GM19193 (cell line): Measurements from ENCODE around the gene NEMP2.

Experiments used
- POLR2A ChIP-seq: IDR thresholded peaks from 4 replicates; pipeline ENCODE4 v1.6.1; 2011; ENCODE audit not compliant: insufficient read depth, insufficient read length; ENCODE audit errors: extremely low read depth

The NEMP2 gene

DNA sequence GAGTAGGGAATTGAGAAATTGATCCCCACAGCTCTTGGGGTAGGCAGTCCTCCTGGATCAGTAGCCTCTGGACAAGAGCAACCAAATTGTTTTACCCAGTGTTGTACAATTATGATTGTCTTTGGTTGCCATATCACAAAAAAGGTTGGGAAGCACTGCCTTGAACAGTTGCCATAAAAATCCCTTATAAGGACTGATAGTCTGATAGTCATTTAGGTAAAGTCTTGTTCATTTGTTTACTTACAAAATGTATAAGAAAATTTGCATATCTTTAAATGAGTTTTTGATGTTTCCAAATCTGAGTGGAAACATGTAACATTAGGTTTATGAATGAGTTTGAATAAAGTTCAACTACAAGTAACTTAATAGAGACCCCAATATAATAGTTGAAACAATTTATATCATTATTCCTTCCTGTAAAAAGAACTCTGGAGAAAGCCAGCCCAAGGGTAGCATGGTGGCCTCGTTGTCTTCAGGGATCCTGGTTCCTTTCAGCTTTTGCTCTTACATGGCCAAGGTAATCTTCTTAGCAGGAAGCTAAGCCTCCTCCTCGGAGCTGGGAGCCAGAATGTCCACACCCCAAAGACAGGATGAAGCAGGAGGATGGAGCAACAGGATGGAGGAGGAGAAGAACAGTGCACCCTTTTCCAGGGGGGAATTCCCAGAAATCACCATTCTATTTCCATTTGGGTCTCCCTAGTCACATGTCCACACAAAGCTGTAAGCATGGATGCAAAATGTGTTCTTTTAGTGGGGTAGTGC is 35.7 kb upstream of the NEMP2 start:
- TF ChIP-seq POLR2A = no peak

DNA sequence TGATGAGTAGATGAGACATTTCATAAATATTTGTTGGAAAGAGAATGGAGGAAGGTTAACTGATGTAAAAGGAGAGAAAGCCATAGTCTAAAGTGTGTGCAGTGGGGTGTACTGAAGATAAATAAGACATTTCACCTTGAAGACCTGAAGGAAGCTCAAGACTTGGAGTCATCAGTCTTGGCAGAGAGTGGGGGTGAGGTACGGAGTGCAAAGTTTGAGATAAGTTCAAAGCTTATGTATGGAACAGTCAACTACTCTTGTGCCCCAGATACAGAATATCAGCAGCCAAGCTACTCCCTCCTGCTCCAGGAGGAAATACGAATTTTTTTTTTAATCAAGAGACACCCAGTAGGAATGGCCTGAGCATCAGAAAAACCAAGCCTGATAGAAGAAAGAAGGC is 30.3 kb upstream of the NEMP2 start:
- TF ChIP-seq POLR2A = no peak

DNA sequence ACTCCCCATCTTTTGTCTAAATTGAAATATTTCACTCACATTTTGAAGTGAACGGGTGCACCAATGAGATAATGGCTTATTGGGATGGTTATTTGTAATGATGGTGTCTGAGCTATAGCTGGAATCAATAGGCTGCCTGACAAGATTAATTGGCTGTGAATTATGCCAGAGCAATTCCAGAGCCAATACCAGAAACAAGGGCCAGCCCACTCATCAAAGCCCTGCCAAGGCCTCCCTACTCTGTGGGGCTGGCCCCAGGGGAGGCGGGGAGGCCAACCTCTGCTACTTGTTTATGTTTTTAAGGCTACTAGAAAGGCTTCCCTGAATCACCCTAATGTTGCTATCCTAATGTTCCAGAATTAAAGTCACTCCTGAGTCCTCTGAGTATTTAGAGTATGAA is 29.1 kb upstream of the NEMP2 start:
- TF ChIP-seq POLR2A = no peak

DNA sequence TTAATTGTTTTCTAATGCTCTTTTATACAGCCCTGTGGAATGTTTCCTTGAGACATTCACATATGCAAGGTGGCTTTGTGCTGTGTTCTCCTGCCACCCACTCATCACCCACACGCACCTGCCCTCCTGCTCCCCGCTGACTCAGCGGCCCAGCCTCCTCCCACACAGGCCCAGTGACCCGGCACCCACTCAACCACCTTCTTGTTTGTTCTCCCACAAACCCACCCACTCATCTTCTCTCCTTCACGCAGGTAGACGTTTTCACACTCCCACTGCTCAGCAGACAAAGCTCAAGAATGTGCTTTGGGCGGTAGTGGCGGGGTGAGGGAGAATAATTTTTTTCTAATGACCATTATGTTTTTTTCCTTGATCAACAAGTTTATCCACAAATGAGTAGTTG is 28.6 kb upstream of the NEMP2 start:
- no peak for TF ChIP-seq POLR2A

DNA sequence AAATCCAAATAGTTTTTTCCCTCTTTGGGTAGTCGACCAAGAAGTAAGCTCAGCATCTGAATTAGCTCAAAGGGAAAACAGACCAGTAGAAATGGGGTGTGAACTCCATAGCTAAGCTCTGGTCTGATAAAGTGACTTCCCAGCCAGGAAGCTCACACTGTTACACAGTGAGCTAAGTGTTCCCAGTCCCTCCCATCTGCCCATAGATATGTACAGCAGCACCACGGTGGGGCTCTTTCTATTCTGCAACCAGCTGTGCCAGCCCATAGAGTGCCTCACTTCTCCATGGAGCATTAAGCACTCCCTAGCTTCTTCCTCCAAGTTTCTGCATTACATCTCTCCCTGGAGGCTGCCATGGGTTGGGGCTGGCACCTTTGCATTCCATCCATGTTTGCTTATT is 27.6 kb upstream of the NEMP2 start:
- no peak for TF ChIP-seq POLR2A

DNA sequence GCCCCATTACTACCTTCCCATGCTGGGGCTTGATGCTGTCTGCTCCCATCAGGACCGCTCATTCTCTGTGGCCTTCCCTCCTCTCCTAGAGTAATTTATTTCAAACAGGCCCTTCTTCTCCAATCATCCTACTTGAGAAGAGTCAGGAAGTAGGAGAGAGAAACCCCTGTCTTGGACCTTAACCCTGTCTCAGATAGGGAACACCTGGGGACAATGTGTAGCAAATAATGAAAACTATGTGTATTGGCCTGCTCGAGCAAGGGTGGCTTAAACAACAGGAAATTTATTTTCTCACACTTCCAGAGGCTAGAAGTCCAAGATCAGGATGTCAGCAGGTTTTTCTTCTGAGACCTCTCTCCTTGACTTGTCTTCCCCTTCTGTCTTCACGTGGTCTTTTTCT is 26.6 kb upstream of the NEMP2 start:
- TF ChIP-seq POLR2A = no peak

DNA sequence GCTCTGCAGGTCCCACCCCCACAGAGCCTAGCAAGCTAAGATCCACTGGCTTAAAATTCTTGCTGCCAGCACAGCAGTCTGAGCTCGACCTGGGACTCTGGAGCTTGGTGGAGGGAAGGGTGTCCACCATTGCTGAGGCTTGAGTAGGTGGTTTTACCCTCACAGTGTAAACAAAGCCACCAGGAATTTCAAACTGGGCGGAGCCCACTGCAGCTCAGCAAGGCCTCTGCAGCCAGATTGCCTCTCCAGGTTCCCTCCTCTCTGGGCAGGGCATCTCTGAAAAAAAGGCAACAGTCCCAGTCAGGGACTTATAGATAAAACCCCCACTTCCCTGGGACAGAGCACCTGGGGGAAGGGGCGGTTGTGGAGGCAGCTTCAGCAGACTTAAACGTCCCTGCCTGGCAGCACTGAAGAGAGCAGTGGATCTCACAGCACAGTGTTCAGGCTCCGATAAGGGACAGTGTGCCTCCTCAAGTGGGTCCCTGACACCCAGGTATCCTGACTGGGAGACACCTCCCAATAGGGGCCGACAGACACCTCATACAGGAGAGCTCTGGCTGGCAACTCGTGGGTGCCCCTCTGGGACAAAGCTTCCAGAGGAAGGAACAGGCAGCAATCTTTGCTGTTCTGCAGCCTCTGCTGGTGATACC is 20.0 kb upstream of the NEMP2 start:
- TF ChIP-seq POLR2A = no peak

DNA sequence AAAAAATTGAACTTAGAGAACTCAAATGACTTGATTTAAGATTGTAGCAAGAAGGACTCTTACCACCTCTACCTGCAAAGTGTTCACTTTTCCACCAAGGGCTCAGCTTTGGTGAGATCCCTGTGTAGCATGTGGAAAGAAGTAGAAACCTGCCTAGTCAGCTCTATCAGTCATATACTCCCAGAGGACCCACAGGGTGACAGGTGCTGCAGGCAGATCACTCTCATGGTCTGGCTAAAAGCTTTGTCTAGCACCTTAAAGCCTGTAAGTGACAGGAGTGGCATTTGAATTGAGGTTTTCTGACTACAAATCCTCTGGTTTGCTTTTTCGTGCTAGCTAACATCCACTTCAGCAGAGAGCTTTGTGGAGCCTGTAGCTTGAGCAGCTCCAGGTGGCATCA is 18.7 kb upstream of the NEMP2 start:
- TF ChIP-seq POLR2A = no peak

DNA sequence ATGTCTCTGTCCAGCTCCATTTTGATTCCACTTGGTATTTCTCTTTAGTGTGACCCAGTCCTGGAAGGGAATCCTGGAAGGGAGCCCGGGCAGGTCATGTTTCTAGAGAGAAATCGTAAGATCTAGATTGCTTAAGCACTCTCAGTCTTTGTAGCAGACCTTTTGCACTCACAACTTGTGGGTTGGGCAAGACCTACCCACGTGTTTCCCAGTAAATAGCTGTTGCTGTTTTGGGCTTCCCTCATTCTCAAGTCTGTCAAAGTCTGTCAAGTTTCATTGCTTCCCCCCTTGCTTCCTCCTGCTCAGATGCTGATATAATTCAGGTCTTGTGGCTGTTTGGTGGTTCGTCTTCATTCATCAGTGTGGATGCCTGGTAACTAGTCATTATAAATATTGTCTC is 17.4 kb upstream of the NEMP2 start:
- TF ChIP-seq POLR2A = no peak

DNA sequence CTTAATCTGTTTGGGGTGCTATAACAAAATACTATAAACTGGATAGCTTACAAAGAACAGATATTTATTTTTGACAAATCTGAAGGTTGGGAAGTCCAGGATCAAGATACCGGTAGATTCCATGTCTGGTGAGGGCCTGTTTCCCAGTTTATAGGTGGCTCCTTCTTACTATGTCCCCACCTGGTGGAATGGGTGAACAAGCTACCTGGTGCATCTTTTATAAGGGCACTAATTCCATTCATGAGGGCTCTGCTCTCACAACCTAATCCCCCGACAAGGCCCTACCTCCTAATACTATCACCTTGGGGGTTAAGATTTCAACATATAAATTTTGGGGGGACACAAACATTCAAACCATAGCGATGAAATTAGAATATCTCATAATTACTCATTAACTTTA is 15.6 kb upstream of the NEMP2 start:
- no peak for TF ChIP-seq POLR2A

DNA sequence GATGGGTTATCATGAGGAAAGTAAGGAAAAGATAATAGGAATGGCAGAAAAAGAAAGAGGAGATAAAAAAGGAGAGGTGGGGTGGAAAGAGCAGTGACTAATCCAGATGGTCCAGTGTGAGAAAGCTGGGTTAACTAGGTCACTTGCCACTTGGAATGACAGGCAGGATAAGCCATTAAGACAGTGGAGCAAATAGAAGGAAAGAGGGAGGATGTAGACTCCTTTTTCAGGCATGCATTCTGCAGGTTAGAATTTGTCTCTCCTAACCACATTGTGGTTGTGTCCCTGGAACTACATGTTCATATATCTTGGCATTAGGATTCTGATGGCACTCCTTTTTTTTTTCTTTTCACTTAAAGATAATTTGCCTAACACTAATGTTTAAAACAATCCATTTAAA is 13.4 kb upstream of the NEMP2 start:
- TF ChIP-seq POLR2A = no peak

DNA sequence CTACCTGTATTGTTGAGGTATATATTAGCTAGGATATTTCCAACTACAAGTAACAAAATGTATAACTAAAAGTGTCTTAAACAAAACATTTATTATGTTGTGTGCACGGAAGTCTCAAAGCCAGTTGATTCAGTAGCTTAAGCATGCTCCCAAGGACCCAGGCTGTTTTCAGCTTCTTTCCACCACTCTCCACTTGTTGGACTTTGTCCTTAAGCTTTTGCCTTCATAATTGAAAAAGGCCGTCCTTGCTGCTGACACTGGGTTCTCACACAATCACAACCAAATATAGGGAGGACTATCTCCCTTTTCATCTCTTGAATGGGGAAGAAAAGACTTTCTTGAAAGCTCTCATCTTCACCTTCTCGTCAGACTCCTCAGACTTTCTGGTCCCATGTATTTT is 12.2 kb upstream of the NEMP2 start:
- no peak for TF ChIP-seq POLR2A

DNA sequence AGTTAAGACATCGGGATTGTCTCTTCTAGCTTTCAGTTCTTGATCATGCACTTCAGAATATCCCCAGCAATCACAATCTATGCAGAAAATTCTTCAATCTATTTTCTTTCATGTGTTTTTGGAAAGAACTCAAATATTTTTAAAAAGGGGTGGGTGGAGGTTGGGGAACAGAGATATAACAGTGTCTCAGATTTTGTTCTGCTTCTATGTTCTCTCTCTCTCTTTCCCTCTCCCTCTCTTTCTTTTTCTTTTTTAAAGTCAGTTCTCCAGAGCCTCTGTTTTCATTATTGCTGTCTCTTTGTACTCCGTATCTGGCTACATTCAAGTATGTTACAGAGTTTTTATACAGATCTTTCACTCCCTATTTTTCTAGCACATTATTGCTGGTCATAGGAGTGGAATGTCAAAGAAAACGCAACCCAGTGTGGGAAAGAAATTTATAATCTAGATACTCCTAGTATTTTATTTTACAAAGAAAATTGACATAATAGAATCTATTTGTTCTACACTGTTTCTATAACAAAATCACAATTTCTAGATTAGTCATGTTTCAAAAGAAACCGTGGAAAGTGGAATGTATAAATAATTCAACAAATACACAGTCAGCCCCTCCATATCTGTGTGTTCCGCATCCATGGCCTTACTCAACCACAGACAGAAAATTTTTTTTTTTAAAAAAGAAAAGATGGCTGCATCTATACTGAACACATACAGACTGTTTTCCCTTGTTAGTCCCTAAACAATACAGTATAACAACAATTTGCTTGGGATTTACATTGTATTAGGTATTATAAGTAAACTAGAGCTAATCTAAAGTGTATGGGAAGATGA is 11.2 kb upstream of the NEMP2 start:
- TF ChIP-seq POLR2A = no peak

DNA sequence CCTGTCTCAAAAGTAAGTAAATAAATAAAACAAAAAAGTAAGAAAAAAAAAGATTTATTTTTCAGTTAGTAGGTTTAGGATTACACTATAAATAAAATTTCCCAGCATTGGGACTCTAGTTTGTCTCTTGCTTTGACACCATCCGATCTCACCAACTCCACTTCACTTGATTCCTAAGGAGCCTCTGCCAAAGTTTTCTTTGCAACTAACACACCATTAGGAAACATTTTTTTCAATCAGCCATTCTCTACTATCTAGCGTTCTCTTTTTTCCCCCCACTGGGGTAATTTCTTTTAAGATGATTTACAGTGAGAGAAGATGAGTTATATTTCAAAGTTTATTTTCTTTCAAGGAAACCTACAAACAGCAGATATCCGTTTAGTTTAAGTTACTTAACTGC is 10.6 kb upstream of the NEMP2 start:
- no peak for TF ChIP-seq POLR2A

DNA sequence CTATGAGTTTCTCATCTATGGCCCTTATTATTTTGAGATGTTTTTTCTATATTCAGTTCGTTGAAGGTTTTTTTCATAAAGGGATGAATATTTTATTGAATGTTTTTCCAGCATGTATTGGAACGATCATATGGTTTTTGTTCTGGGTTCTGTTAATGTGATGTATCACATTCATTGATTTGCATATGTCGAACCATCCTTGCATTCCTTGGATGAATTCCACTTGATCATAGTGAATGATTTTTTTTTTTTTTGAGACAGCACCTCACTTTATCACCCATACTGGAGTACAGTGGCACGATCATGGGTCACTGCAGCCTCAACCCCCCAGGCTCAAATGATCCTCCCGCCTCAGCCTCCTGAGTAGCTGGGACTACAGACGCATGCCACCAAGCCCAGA is 5.5 kb upstream of the NEMP2 start:
- no peak for TF ChIP-seq POLR2A

DNA sequence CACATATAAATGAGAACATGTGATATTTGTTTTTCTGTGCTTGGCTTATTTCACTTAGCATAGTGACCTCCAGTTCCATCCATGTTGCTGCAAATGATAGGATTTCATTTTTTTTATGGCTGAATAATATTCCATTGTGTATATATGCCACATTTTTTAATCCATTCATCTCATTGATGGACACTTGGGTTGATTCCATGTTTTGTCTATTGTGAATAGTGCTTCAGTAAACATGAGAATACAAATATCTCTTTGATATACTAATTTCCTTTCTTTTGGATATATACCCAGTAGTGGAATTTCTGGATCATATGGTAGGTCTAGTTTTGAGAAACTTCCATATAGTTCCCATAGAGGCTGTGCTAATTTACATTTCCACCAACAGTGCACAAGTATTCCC is 3.7 kb upstream of the NEMP2 start:
- no peak for TF ChIP-seq POLR2A

DNA sequence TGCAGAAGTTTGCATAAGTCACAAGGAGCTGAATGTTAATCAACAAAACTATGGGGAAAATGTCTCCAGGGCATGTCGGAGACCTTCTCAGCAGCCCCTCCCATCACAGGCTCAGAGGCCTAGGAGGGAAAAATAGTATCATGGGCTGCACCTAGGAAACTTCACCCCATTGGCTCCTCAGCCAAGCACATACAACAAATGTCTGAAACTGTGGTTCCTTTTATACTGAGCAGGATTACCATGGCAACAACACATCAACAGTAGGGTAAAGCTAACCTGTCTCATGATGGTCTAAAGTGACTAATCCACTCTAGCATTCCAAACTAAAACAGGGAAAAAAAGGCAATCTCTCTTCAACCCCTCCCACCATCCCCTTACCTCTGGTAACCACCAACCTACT is 3.2 kb upstream of the NEMP2 start:
- TF ChIP-seq POLR2A = no peak

DNA sequence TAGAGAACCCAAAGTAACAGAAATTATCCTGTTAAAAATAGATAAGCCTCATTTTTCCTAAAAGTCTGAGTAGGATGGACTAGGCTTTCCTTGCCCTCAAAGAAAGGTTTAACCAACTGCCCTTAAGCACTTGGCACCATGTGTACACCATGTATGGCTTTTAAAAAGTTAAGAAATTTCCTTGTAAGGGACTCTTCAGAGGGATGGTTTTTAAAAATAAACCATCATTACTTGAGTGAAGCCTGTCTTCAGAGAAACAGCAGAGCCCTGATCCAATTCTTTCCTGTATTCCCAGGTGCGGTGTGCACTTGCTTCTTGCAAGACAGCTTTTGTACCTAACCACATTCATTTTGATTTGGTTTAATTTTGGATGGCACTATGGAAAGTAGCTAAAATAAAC is 1.1 kb upstream of the NEMP2 start:
- TF ChIP-seq POLR2A = no peak
